Skin epidermis (tissue), 12 donors: ENCODE measurements around the gene SQSTM1.

Source experiments
- H3K27ac ChIP-seq, 21 experiments: fragments of 200-600 bp; sonication (generic) in 11 of 21; one replicate each; pipeline ENCODE4 v1.5.0; 2020; ENCODE audit warnings: mild to moderate bottlenecking in 3 of 21, inconsistent platforms in 2 of 21, moderate library complexity in 2 of 21
- H3K4me3 ChIP-seq, 7 experiments: fragments of 200-600 bp; sonication (generic) in 2 of 7; one replicate each; pipeline ENCODE4 v1.5.0; 2020; ENCODE audit warnings: inconsistent platforms in 2 of 7, mild to moderate bottlenecking in 2 of 7, moderate library complexity in 1 of 7

The SQSTM1 gene

GRCh38 chr5:179880066-179880650 is 59.5 kb downstream of the SQSTM1 start:
- no peak overlapping the region for H3K27ac ChIP-seq
- H3K4me3 ChIP-seq, result no peak overlapping the region

GRCh38 chr5:179880848-179881590 is 60.3 kb downstream of the SQSTM1 start:
- Histone ChIP-seq H3K27ac (no peak overlapping the region), H3K4me3 (no peak overlapping the region)

- Histone ChIP-seq H3K27ac (no peak overlapping the region), H3K4me3 (no peak overlapping the region)
Measured at GRCh38 chr5:179882338-179882737, 61.6 kb downstream of the SQSTM1 start.

GRCh38 chr5:179883163-179883562 is 62.5 kb downstream of the SQSTM1 start:
- H3K27ac ChIP-seq, result no peak overlapping the region
- H3K4me3 ChIP-seq, result no peak overlapping the region

GRCh38 chr5:179885491-179886090 is 64.9 kb downstream of the SQSTM1 start:
- H3K4me3 ChIP-seq, result no peak overlapping the region
- no peak overlapping the region for H3K27ac ChIP-seq

- no peak overlapping the region for H3K27ac ChIP-seq
- H3K4me3 ChIP-seq, result no peak overlapping the region
Measured at GRCh38 chr5:179886190-179886911, 65.6 kb downstream of the SQSTM1 start.

- Histone ChIP-seq H3K4me3 (no peak overlapping the region), H3K27ac (no peak overlapping the region)
Measured at GRCh38 chr5:179887095-179887494, 66.4 kb downstream of the SQSTM1 start.
